Gastrocnemius medialis (tissue), 4 donors: ENCODE data around the gene GBX1. TPM values are rescaled to one million over a fixed set of nuclear protein-coding genes. Genes with fewer than 3 reads are reported as not detected.
A peak's percentile ranks its signal among the peaks of the same experiment; 100 is the strongest.

Source experiments
- ATAC-seq, 2 donors: fragments of 150-250 bp; one replicate each; pipeline ENCODE4 v1.9.1; 2016
- DNase-seq, 2 donors: peaks; one replicate each; pipeline ENCODE4 v3.0.0-alpha.2; 2019
- H3K27ac ChIP-seq, 4 donors: fragments of 200-600 bp; sonication (generic); 1 replicate in 1 of 4; 2 replicates in 3 of 4; pipeline ENCODE4 v1.5.1; 2016 to 2018; ENCODE audit warnings: mild to moderate bottlenecking in 2 of 4, moderate library complexity in 1 of 4
- H3K27me3 ChIP-seq, 3 donors: fragments of 200-600 bp; sonication (generic) in 2 of 3; 1 replicate in 1 of 3; 2 replicates in 2 of 3; pipeline versions ENCODE4 v1.5.1 to v1.6.0; 2016 to 2019; ENCODE audit warnings: mild to moderate bottlenecking in 1 of 3, moderate library complexity in 1 of 3
- H3K36me3 ChIP-seq, 2 donors: fragments of 200-600 bp; sonication (generic) in 1 of 2; one replicate each; pipeline ENCODE4 v1.5.1; 2017 to 2018
- H3K4me1 ChIP-seq, 2 donors: fragments of 200-600 bp; sonication (generic) in 1 of 2; one replicate each; pipeline ENCODE4 v1.5.1; 2016 to 2017; ENCODE audit warnings: mild to moderate bottlenecking in 2 of 2
- H3K4me3 ChIP-seq, 4 donors: fragments of 200-600 bp; sonication (generic) in 3 of 4; 1 replicate in 1 of 4; 2 replicates in 3 of 4; pipeline ENCODE4 v1.5.1; 2016 to 2019; ENCODE audit warnings: mild to moderate bottlenecking in 2 of 4
- H3K9me3 ChIP-seq, 3 donors: fragments of 200-600 bp; sonication (generic) in 2 of 3; 1 replicate in 1 of 3; 2 replicates in 2 of 3; pipeline ENCODE4 v1.5.1; 2016 to 2019
- CTCF ChIP-seq, 5 experiments: fragments of 450-650 bp in 3 of 5; fragments of 200-600 bp in 2 of 5; sonication (generic) in 2 of 5; IDR thresholded peaks in 4 of 5; conservative IDR thresholded peaks in 1 of 5; 1 replicate in 4 of 5; 2 replicates in 1 of 5; pipeline ENCODE4 v1.5.1; 2016 to 2019; ENCODE audit warnings: antibody characterized with exemption in 5 of 5, mild to moderate bottlenecking in 3 of 5, moderate library complexity in 3 of 5
- POLR2A ChIP-seq, 2 donors: fragments of 450-650 bp; IDR thresholded peaks; one replicate each; pipeline ENCODE4 v1.6.1; 2017; ENCODE audit warnings: antibody characterized with exemption in 2 of 2, mild to moderate bottlenecking in 2 of 2, moderate library complexity in 2 of 2
- in situ Hi-C, 4 donors: fragments of 200-750 bp; cut with MboI; loops; one replicate each; pipeline versions ENCODE4 v1.15.0 to v1.8.0; 2017; ENCODE audit warnings: low sequenced_read_pairs in 4 of 4
- intact Hi-C: fragments of 100-400 bp; cut with DNase I; formaldehyde crosslinking; loops from one replicate; pipeline ENCODE4 v1.15.1; 2023; ENCODE audit warnings: low total_unique reads
- total RNA-seq, 4 donors: library from RNA; depleted of rRNA; stranded (reverse); fragments of >200 nt; gene quantifications; one replicate each; pipeline versions ENCODE4 v1.1.0 to v1.2.3, GENCODE V29; 2016

The GBX1 gene
- total RNA-seq, 4 donors from 2014 or later, result 0.58 TPM; not detected in 3

GRCh38 chr7:151113344-151114150 lies 53.9 kb downstream of the GBX1 start:
- H3K27me3 ChIP-seq, result no peaks in the 10 kb centered on the region
- intact Hi-C loops, result no loop called here
- DNase-seq (no peak), ATAC-seq (no peak)
- no peaks in the 10 kb centered on the region for H3K9me3 ChIP-seq
- in situ Hi-C loops, result no loop called here
- H3K36me3 ChIP-seq, result peaks cover 0 to 11% of the 10 kb centered on the region in 2 donors
- TF ChIP-seq CTCF (IDR thresholded peaks at IDR 0.05 in 4 of 5, conservative IDR thresholded peaks at IDR 0.05 in 1 of 5), result no peak
- TF ChIP-seq POLR2A (IDR thresholded peaks at IDR 0.05), result no peak
- H3K4me3 ChIP-seq, result no peak overlapping the region
- peaks cover 4 to 5% of the 10 kb centered on the region in 2 donors for H3K4me1 ChIP-seq
- H3K27ac ChIP-seq, result no peak overlapping the region

- H3K4me3 ChIP-seq, result no peak overlapping the region
- TF ChIP-seq POLR2A (IDR thresholded peaks at IDR 0.05), result no peak
- TF ChIP-seq CTCF (IDR thresholded peaks at IDR 0.05 in 4 of 5, conservative IDR thresholded peaks at IDR 0.05 in 1 of 5), result peak; percentile 82 to 96 (median 89)
- H3K36me3 ChIP-seq, result no peaks in the 10 kb centered on the region
- ATAC-seq, result peak; percentile 87 to 89
- peak; percentile 54 to 66 for DNase-seq
- no peaks in the 10 kb centered on the region for H3K27me3 ChIP-seq
- in situ Hi-C loops (no loop called here), intact Hi-C loops (loop anchor here (1.0 to 2.0 kb wide), 5 partner anchors 24 to 213 kb away; partner anchors contain the start of gene ABCB8)
- peaks cover 4 to 5% of the 10 kb centered on the region in 2 donors for H3K4me1 ChIP-seq
- no peaks in the 10 kb centered on the region for H3K9me3 ChIP-seq
- no peak overlapping the region for H3K27ac ChIP-seq
Observed at GRCh38 chr7:151110941-151111645, 56.4 kb downstream of the GBX1 start.

- no peak for TF ChIP-seq POLR2A (IDR thresholded peaks at IDR 0.05)
- TF ChIP-seq CTCF (IDR thresholded peaks at IDR 0.05 in 4 of 5, conservative IDR thresholded peaks at IDR 0.05 in 1 of 5), result no peak
- Histone ChIP-seq H3K4me1 (peaks cover 4 to 5% of the 10 kb centered on the region in 2 donors), H3K9me3 (no peaks in the 10 kb centered on the region), H3K4me3 (no peak overlapping the region), H3K27me3 (no peaks in the 10 kb centered on the region), H3K36me3 (no peaks in the 10 kb centered on the region), H3K27ac (no peak overlapping the region)
- in situ Hi-C loops (no loop called here), intact Hi-C loops (loop anchor here (2.0 kb wide), 2 partner anchors 50 to 148 kb away; no protein-coding TSS in a partner anchor)
- ATAC-seq (no peak), DNase-seq (no peak)
Observed at GRCh38 chr7:151110236-151110940, 57.1 kb downstream of the GBX1 start.

GRCh38 chr7:151109094-151110048 lies 58.1 kb downstream of the GBX1 start:
- no peaks in the 10 kb centered on the region for H3K27me3 ChIP-seq
- H3K4me1 ChIP-seq, result peaks cover 2 to 5% of the 10 kb centered on the region in 2 donors
- no peaks in the 10 kb centered on the region for H3K9me3 ChIP-seq
- in situ Hi-C loops (loop anchor here in 3 of 4 donors (10.0 kb wide), 3 partner anchors 65 to 85 kb away; partner anchors contain the start of genes ABCB8 (in 1 of the 3), ASIC3 (in 1 of the 3) and ATG9B (in 1 of the 3)), intact Hi-C loops (loop anchor here (2.0 kb wide), 2 partner anchors 49 to 147 kb away; no protein-coding TSS in a partner anchor)
- no peak for TF ChIP-seq CTCF (IDR thresholded peaks at IDR 0.05 in 4 of 5, conservative IDR thresholded peaks at IDR 0.05 in 1 of 5)
- no peak for TF ChIP-seq POLR2A (IDR thresholded peaks at IDR 0.05)
- ATAC-seq (no peak), DNase-seq (no peak)
- no peak overlapping the region for H3K27ac ChIP-seq
- no peaks in the 10 kb centered on the region for H3K36me3 ChIP-seq
- no peak overlapping the region for H3K4me3 ChIP-seq
